Liver (tissue), 9 donors: ENCODE measurements around the gene RSAD2. TPM values are rescaled to one million over a fixed set of nuclear protein-coding genes. Genes with fewer than 3 reads are reported as not detected.

Experiments used
- DNase-seq: peaks from one replicate; pipeline ENCODE4 v3.0.0-alpha.2; 2017; ENCODE audit warnings: low spot score
- H3K27ac ChIP-seq, 2 donors: one replicate each; pipeline ENCODE4 v1.7.0; 2013; ENCODE audit warnings: inconsistent platforms in 2 of 2, low read length in 2 of 2, control low read depth in 1 of 2, low read depth in 1 of 2, mild to moderate bottlenecking in 1 of 2
- H3K27me3 ChIP-seq, 4 donors: one replicate each; pipeline versions ENCODE4 v1.6.1 to v1.7.0; 2013; ENCODE audit warnings: low read length in 3 of 4, inconsistent platforms in 1 of 4, mild to moderate bottlenecking in 1 of 4, moderate library complexity in 1 of 4; ENCODE audit not compliant: control insufficient read depth in 4 of 4, insufficient read depth in 4 of 4
- H3K36me3 ChIP-seq, 4 donors: one replicate each; pipeline versions ENCODE4 v1.6.1 to v1.7.0; 2013; ENCODE audit warnings: low read length in 3 of 4, mild to moderate bottlenecking in 3 of 4, low read depth in 1 of 4, moderate library complexity in 1 of 4; ENCODE audit not compliant: control insufficient read depth in 4 of 4, insufficient read depth in 3 of 4
- H3K4me1 ChIP-seq, 4 donors: one replicate each; pipeline versions ENCODE4 v1.6.1 to v1.7.0; 2013; ENCODE audit warnings: low read length in 3 of 4, mild to moderate bottlenecking in 3 of 4, moderate library complexity in 1 of 4; ENCODE audit not compliant: control insufficient read depth in 4 of 4, insufficient read depth in 4 of 4
- H3K4me3 ChIP-seq, 3 donors: one replicate each; pipeline versions ENCODE4 v1.6.1 to v1.7.0; 2013; ENCODE audit warnings: low read length in 3 of 3, control low read depth in 1 of 3, low read depth in 1 of 3, mild to moderate bottlenecking in 1 of 3
- H3K9ac ChIP-seq, 2 donors: one replicate each; pipeline ENCODE4 v1.7.0; 2013; ENCODE audit warnings: low read length in 2 of 2, mild to moderate bottlenecking in 2 of 2, moderate library complexity in 2 of 2, control low read depth in 1 of 2, low read depth in 1 of 2
- H3K9me3 ChIP-seq, 4 donors: one replicate each; pipeline versions ENCODE4 v1.6.1 to v1.7.0; 2013; ENCODE audit warnings: low read length in 3 of 4; ENCODE audit not compliant: control insufficient read depth in 4 of 4
- EGR1 ChIP-seq, 2 donors: IDR thresholded peaks; 2 replicates each; pipeline ENCODE4 v1.6.1; 2016 to 2018; ENCODE audit warnings: antibody characterized with exemption in 2 of 2, low read depth in 2 of 2
- FOXA1 ChIP-seq: IDR thresholded peaks from 2 replicates; pipeline ENCODE4 v1.6.1; 2016; ENCODE audit warnings: antibody characterized with exemption
- GABPA ChIP-seq, 2 donors: IDR thresholded peaks in 1 of 2; conservative IDR thresholded peaks in 1 of 2; 2 replicates each; pipeline ENCODE4 v1.6.1; 2016; ENCODE audit warnings: antibody characterized with exemption in 2 of 2, mild to moderate bottlenecking in 1 of 2, moderate library complexity in 1 of 2
- HNF4A ChIP-seq, 2 donors: conservative IDR thresholded peaks; 2 replicates each; pipeline ENCODE4 v1.6.1; 2016; ENCODE audit warnings: antibody characterized with exemption in 2 of 2, mild to moderate bottlenecking in 2 of 2
- HNF4G ChIP-seq: IDR thresholded peaks from 2 replicates; pipeline ENCODE4 v1.6.1; 2016; ENCODE audit warnings: antibody characterized with exemption
- JUND ChIP-seq, 2 donors: IDR thresholded peaks; 2 replicates each; pipeline ENCODE4 v1.6.1; 2016; ENCODE audit warnings: antibody characterized with exemption in 2 of 2
- NR2F2 ChIP-seq: IDR thresholded peaks from 2 replicates; pipeline ENCODE4 v1.6.1; 2016; ENCODE audit warnings: antibody characterized with exemption
- RAD21 ChIP-seq, 2 donors: IDR thresholded peaks; 2 replicates each; pipeline ENCODE4 v1.6.1; 2016; ENCODE audit warnings: antibody characterized with exemption in 2 of 2, mild to moderate bottlenecking in 2 of 2
- RXRA ChIP-seq, 2 donors: IDR thresholded peaks; 2 replicates each; pipeline ENCODE4 v1.6.1; 2017 to 2018; ENCODE audit warnings: antibody characterized with exemption in 2 of 2, mild to moderate bottlenecking in 1 of 2
- SP1 ChIP-seq: IDR thresholded peaks from 2 replicates; pipeline ENCODE4 v1.6.1; 2018; ENCODE audit warnings: antibody characterized with exemption, mild to moderate bottlenecking
- TAF1 ChIP-seq: conservative IDR thresholded peaks from 2 replicates; pipeline ENCODE4 v1.6.1; 2016; ENCODE audit warnings: antibody characterized with exemption, mild to moderate bottlenecking
- YY1 ChIP-seq: IDR thresholded peaks from 2 replicates; pipeline ENCODE4 v1.6.1; 2016; ENCODE audit warnings: antibody characterized with exemption, mild to moderate bottlenecking
- WGBS: extraction: QIAGEN DNeasy Blood & Tissue Kit; methylation state at CpG from one replicate; pipeline ENCODE4 v1.1.7; 2013; 5-methylcytosine and 5-hydroxymethylcytosine counted together
- polyA plus RNA-seq, 2 donors: library from polyadenylated mRNA; stranded (reverse) in 1 of 2; unstranded in 1 of 2; fragments of 200-250 nt in 1 of 2; fragments of >200 nt in 1 of 2; fragmentation: Nextera tagmentation in 1 of 2; extraction: Ambion mirVana in 1 of 2; gene quantifications; one replicate each; pipeline versions ENCODE4 v1.2.1 to v1.2.3, GENCODE V29; 2013 to 2015
- total RNA-seq, 2 donors: library from RNA; depleted of rRNA; stranded (reverse); fragments of >200 nt; gene quantifications; one replicate each; pipeline ENCODE4 v1.2.3, GENCODE V29; 2014
- TF ChIP-seq, protein P1 (sequence below): IDR thresholded peaks from 2 replicates; pipeline ENCODE4 v1.6.1; 2016; ENCODE audit warnings: antibody characterized with exemption
- TF ChIP-seq, protein P2 (sequence below): IDR thresholded peaks from 2 replicates; pipeline ENCODE4 v1.6.1; 2016; ENCODE audit warnings: antibody characterized with exemption
- TF ChIP-seq, protein P3 (sequence below): IDR thresholded peaks from 2 replicates; pipeline ENCODE4 v1.6.1; 2016; ENCODE audit warnings: antibody characterized with exemption, mild to moderate bottlenecking
- TF ChIP-seq, protein P4 (sequence below): IDR thresholded peaks from 2 replicates; pipeline ENCODE4 v1.6.1; 2016; ENCODE audit warnings: antibody characterized with exemption
- donor health status: healthy.
- donor health status: healthy.
- donor health status: healthy.
- donor health status: healthy.
- donor health status: healthy.

Gene RSAD2
- total and polyA plus RNA-seq, 4 donors = 1.3 to 15.9 (median 1.9) TPM

DNA sequence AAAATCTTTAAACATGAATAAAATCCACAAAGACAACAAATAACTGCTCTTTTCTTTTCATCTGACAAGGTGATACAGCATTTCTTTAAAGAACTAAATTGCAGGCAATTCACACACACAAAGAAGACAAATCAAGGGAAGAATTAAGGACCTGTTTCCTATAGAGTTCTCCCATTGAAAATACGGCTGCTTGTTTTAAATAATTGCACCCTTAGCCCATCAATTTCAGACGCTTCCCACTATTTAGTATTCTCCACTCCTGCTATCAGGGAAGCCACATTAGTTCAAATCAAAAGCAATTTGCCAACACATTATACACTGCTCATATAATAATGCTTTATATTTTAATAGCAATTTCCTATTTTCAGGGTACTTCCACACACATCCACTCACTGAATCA lies 23.2 kb upstream of the RSAD2 start:
- no peak for TF ChIP-seq EGR1 (IDR thresholded peaks at IDR 0.05; ENCODE audit: low read depth in 2 of 2)
- TF ChIP-seq RXRA (IDR thresholded peaks at IDR 0.05) = no peak
- no peak for TF ChIP-seq SP1
- Histone ChIP-seq H3K9me3 (peaks cover 2 to 19% (median 9%) of the 10 kb centered on the region in 4 donors), H3K4me3 (no peak overlapping the region), H3K4me1 (no peaks in the 10 kb centered on the region), H3K27me3 (no peaks in the 10 kb centered on the region), H3K36me3 (peaks cover 4 to 27% (median 23%) of the 10 kb centered on the region in 4 donors), H3K27ac (no peak overlapping the region), H3K9ac (no peak overlapping the region)
- 75% methylated on average over 2 of the region's 2 CpGs for WGBS
- no peak for DNase-seq

DNA sequence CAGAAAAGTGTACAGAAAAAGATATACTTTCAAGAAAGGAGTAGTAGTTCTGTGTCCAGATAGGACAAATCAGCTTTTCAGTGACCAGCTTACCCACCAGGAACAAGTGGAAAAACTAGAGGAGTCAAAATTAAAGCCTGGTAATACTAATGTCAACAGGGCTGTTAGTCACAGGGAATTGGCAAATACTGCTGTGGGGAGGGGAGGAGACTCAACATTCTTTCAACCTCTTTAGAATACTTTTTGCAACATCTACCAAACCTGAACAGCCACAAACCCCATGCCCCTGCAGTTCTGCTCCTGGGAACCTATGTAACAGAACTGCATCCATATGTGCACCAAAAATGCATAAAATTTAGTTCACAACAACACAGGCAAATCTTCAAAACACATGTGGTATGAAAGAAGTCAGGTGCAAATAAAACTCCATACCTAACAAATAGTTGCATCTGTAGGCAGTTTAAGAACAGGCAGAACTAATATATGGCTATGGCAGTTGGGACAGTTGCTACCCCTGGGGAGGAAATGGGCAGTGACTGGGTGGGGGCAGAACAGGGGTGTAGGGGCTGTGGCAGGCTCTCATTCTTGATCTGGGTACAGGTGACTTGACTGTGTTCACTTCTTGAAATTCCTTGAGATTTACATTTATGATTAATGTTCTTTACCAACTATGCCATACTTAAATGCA lies 21.6 kb upstream of the RSAD2 start:
- H3K36me3 ChIP-seq = peaks cover 6 to 22% (median 16%) of the 10 kb centered on the region in 4 donors

DNA sequence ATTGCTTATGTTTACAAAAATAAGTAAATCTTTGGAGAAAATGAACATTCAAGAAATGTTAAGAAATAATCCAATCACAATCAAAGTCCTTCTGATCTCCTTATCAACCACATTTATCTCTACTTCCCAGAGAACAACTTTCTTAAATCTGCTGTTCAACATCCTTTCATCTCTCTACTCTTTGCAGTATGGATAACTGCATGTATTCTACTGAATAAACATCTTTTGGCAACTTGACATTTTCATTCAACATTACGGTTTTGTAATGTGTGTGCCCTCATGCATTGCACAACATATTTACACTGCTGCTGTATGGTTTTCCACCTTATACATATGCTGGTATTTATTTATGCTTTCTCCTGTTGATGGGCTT lies 21.0 kb upstream of the RSAD2 start:
- Histone ChIP-seq H3K27ac (no peak overlapping the region), H3K4me1 (no peaks in the 10 kb centered on the region), H3K9ac (no peak overlapping the region), H3K27me3 (no peaks in the 10 kb centered on the region), H3K4me3 (no peak overlapping the region), H3K36me3 (peaks cover 2 to 17% (median 14%) of the 10 kb centered on the region in 4 donors), H3K9me3 (peaks cover 0 to 6% (median 5%) of the 10 kb centered on the region in 4 donors)
- no peak for DNase-seq
- 71% methylated on average over 1 of the region's 1 CpG for WGBS
- TF ChIP-seq YY1 (no peak), JUND (IDR thresholded peaks at IDR 0.05) (no peak), SP1 (no peak), RAD21 (IDR thresholded peaks at IDR 0.05) (no peak), EGR1 (IDR thresholded peaks at IDR 0.05; ENCODE audit: low read depth in 2 of 2) (no peak), HNF4A (conservative IDR thresholded peaks at IDR 0.05) (no peak), NR2F2 (no peak), GABPA (IDR thresholded peaks at IDR 0.05 in 1 of 2, conservative IDR thresholded peaks at IDR 0.05 in 1 of 2) (no peak), TAF1 (no peak), RXRA (IDR thresholded peaks at IDR 0.05) (no peak), FOXA1 (no peak)
- TF ChIP-seq, protein P1, sequence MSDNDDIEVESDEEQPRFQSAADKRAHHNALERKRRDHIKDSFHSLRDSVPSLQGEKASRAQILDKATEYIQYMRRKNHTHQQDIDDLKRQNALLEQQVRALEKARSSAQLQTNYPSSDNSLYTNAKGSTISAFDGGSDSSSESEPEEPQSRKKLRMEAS = no peak
- TF ChIP-seq, protein P2, sequence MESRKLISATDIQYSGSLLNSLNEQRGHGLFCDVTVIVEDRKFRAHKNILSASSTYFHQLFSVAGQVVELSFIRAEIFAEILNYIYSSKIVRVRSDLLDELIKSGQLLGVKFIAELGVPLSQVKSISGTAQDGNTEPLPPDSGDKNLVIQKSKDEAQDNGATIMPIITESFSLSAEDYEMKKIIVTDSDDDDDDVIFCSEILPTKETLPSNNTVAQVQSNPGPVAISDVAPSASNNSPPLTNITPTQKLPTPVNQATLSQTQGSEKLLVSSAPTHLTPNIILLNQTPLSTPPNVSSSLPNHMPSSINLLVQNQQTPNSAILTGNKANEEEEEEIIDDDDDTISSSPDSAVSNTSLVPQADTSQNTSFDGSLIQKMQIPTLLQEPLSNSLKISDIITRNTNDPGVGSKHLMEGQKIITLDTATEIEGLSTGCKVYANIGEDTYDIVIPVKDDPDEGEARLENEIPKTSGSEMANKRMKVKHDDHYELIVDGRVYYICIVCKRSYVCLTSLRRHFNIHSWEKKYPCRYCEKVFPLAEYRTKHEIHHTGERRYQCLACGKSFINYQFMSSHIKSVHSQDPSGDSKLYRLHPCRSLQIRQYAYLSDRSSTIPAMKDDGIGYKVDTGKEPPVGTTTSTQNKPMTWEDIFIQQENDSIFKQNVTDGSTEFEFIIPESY = no peak
- TF ChIP-seq, protein P3, sequence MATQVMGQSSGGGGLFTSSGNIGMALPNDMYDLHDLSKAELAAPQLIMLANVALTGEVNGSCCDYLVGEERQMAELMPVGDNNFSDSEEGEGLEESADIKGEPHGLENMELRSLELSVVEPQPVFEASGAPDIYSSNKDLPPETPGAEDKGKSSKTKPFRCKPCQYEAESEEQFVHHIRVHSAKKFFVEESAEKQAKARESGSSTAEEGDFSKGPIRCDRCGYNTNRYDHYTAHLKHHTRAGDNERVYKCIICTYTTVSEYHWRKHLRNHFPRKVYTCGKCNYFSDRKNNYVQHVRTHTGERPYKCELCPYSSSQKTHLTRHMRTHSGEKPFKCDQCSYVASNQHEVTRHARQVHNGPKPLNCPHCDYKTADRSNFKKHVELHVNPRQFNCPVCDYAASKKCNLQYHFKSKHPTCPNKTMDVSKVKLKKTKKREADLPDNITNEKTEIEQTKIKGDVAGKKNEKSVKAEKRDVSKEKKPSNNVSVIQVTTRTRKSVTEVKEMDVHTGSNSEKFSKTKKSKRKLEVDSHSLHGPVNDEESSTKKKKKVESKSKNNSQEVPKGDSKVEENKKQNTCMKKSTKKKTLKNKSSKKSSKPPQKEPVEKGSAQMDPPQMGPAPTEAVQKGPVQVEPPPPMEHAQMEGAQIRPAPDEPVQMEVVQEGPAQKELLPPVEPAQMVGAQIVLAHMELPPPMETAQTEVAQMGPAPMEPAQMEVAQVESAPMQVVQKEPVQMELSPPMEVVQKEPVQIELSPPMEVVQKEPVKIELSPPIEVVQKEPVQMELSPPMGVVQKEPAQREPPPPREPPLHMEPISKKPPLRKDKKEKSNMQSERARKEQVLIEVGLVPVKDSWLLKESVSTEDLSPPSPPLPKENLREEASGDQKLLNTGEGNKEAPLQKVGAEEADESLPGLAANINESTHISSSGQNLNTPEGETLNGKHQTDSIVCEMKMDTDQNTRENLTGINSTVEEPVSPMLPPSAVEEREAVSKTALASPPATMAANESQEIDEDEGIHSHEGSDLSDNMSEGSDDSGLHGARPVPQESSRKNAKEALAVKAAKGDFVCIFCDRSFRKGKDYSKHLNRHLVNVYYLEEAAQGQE = no peak

More for the DNA sequence above, 21.6 kb upstream of the RSAD2 start:
- Histone ChIP-seq H3K9me3 (peaks cover 0 to 11% (median 7%) of the 10 kb centered on the region in 4 donors), H3K9ac (no peak overlapping the region), H3K27ac (no peak overlapping the region), H3K4me1 (no peaks in the 10 kb centered on the region), H3K27me3 (no peaks in the 10 kb centered on the region), H3K4me3 (no peak overlapping the region)
- TF ChIP-seq, protein P4, sequence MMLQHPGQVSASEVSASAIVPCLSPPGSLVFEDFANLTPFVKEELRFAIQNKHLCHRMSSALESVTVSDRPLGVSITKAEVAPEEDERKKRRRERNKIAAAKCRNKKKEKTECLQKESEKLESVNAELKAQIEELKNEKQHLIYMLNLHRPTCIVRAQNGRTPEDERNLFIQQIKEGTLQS = no peak
- TF ChIP-seq, protein P3 = no peak
- TF ChIP-seq TAF1 = no peak
- no peak for TF ChIP-seq HNF4G
- no peak for TF ChIP-seq YY1
- TF ChIP-seq NR2F2 = no peak
- DNase-seq = no peak
